Measurements from ENCODE around the gene RAB21.
"Not testable (repeated sequence)": the region's sequence is repeated elsewhere in the genome, so short reads cannot be mapped to it uniquely, and the experiment has no call there.

Gene RAB21

GRCh38 chr12:71755146-71755892, 656 bp downstream of the RAB21 start:
- H3K27me3 Mint-ChIP-seq (ENCODE audit: low read depth, poor library complexity), result peaks cover 9% of the 10 kb centered on the region
- H3K36me3 Mint-ChIP-seq (ENCODE audit: low read depth), result peaks cover 41% of the 10 kb centered on the region
- peak overlapping the region; percentile 71 for H3K27ac Mint-ChIP-seq
- H3K4me1 Mint-ChIP-seq, result peaks cover 18% of the 10 kb centered on the region
- H3K9me3 Mint-ChIP-seq, result peaks cover 37% of the 10 kb centered on the region
- peak overlapping the region; percentile 89 for H3K4me3 Mint-ChIP-seq
- no peak for DNase-seq
- TF ChIP-seq, protein P1, sequence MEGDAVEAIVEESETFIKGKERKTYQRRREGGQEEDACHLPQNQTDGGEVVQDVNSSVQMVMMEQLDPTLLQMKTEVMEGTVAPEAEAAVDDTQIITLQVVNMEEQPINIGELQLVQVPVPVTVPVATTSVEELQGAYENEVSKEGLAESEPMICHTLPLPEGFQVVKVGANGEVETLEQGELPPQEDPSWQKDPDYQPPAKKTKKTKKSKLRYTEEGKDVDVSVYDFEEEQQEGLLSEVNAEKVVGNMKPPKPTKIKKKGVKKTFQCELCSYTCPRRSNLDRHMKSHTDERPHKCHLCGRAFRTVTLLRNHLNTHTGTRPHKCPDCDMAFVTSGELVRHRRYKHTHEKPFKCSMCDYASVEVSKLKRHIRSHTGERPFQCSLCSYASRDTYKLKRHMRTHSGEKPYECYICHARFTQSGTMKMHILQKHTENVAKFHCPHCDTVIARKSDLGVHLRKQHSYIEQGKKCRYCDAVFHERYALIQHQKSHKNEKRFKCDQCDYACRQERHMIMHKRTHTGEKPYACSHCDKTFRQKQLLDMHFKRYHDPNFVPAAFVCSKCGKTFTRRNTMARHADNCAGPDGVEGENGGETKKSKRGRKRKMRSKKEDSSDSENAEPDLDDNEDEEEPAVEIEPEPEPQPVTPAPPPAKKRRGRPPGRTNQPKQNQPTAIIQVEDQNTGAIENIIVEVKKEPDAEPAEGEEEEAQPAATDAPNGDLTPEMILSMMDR (IDR thresholded peaks at IDR 0.05), result no peak

DNA sequence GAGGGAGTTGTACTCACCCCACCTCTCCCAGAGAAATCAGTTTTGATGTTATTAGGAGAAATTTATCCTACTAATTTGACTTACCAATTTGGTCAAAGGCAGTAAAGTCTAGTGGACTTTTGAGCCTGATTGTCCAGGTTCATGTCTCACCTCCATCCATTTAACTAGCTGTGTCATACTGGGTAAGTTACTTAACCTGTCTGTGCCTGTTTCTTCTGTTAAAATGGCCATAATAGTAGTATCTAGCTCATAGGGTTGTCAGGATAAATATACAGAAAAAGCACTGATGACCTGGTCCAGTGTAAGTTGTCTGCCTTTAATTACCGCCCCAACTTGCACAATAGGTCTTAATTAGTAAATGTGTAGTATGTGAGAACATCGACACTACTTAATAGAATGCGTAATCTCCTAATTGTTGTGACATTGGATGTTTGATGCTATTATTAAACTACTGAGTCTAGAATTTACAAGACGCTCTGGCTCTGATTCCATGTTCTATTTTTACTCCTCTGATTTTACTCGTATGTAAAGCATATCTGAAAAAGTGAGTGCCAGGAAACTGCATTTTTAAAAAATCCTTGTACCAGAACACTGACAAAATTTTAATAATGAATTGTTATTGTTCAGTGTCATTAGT, 1.5 kb downstream of the RAB21 start:
- Mint-ChIP-seq H3K4me1 (peaks cover 18% of the 10 kb centered on the region), H3K27ac (no peak overlapping the region), H3K27me3 (ENCODE audit: low read depth, poor library complexity) (peaks cover 8% of the 10 kb centered on the region), H3K9me3 (peaks cover 46% of the 10 kb centered on the region), H3K4me3 (peak overlapping the region; percentile 89), H3K36me3 (ENCODE audit: low read depth) (peaks cover 50% of the 10 kb centered on the region)
- TF ChIP-seq, protein P1 (IDR thresholded peaks at IDR 0.05), result no peak
- no peak for DNase-seq

GRCh38 chr12:71759941-71760340, 5.3 kb downstream of the RAB21 start:
- Mint-ChIP-seq H3K27me3 (ENCODE audit: low read depth, poor library complexity) (no peaks in the 10 kb centered on the region), H3K36me3 (ENCODE audit: low read depth) (peaks cover 82% of the 10 kb centered on the region), H3K9me3 (peaks cover 71% of the 10 kb centered on the region), H3K4me3 (no peak overlapping the region), H3K4me1 (peaks cover 13% of the 10 kb centered on the region), H3K27ac (no peak overlapping the region)
- DNase-seq, result no peak
- TF ChIP-seq, protein P1 (IDR thresholded peaks at IDR 0.05), result no peak

DNA sequence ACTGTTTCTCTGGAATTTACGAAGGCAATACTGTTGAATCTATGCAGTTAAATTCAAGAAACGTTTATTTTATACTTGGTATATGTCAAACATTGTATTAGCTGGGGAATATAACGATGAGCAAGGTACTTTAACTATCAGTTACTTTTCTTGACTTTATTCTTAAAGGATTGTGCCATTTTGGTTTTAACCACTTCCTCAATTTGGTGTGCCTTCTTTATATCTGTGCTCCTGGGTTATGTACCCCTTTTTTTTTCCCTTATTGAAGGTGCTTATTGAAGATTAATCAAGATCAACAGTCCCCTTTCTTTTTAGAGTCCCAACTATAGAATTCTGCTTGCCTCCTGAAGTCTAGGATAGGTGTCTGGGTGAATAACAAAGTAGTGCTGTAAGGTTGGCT, 5.8 kb downstream of the RAB21 start:
- H3K27me3 Mint-ChIP-seq (ENCODE audit: low read depth, poor library complexity), result no peaks in the 10 kb centered on the region
- no peak for DNase-seq
- H3K9me3 Mint-ChIP-seq, result peaks cover 75% of the 10 kb centered on the region
- peaks cover 13% of the 10 kb centered on the region for H3K4me1 Mint-ChIP-seq
- TF ChIP-seq, protein P1 (IDR thresholded peaks at IDR 0.05), result no peak
- no peak overlapping the region for H3K27ac Mint-ChIP-seq
- peaks cover 88% of the 10 kb centered on the region for H3K36me3 Mint-ChIP-seq (ENCODE audit: low read depth)
- no peak overlapping the region for H3K4me3 Mint-ChIP-seq

DNA sequence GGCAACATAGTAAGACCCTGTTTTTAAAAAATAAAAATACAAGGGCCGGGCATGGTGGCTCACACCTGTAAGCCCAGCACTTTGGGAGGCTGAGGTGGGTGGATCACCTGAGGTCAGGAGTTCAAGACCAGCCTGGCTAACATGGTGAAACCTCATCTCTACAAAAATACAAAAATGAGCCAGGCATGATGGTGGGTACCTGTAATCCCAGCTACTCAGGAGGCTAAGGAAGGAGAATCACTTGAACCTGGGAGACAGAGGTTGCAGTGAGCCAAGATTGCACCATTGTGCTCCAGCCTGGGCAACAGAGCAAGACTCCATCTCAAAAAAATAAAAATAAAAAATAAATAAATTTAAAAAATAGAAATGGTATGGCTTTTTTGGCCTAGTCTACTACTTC, 6.7 kb downstream of the RAB21 start:
- DNase-seq; H3K4me1 Mint-ChIP-seq; H3K4me3 Mint-ChIP-seq; H3K27ac Mint-ChIP-seq; H3K27me3 Mint-ChIP-seq (ENCODE audit: low read depth, poor library complexity): not testable (repeated sequence)
- Mint-ChIP-seq H3K9me3 (peaks cover 75% of the 10 kb centered on the region), H3K36me3 (ENCODE audit: low read depth) (peaks cover 89% of the 10 kb centered on the region)

GRCh38 chr12:71763677-71764379, 9.2 kb downstream of the RAB21 start:
- TF ChIP-seq, protein P1 (IDR thresholded peaks at IDR 0.05), result no peak
- Mint-ChIP-seq H3K4me1 (no peaks in the 10 kb centered on the region), H3K27ac (no peak overlapping the region), H3K36me3 (ENCODE audit: low read depth) (peaks cover 73% of the 10 kb centered on the region), H3K4me3 (no peak overlapping the region), H3K27me3 (ENCODE audit: low read depth, poor library complexity) (no peaks in the 10 kb centered on the region), H3K9me3 (peaks cover 53% of the 10 kb centered on the region)
- DNase-seq, result no peak
